B cell (primary cell): ENCODE data around the gene SERPINI1. TPM values are rescaled to one million over a fixed set of nuclear protein-coding genes. Genes with fewer than 3 reads are reported as not detected.

Experiments
- ATAC-seq: fragments of 200-7000 bp; cut with Tn5 transposase; one replicate; pipeline ENCODE4 v1.10.0; 2021; ENCODE audit warnings: low read depth, mild to moderate bottlenecking, moderate number of reproducible peaks, moderate library complexity
- CTCF ChIA-PET: fragments of 350-600 bp; sonication (Branson Sonifier 250); formaldehyde crosslinking; loops from one replicate; lab custom pipeline; 2021; ENCODE audit warnings: antibody characterized with exemption, inconsistent platforms; lab: Charles Lee
- POLR2A ChIA-PET: fragments of 350-600 bp; sonication (Branson Sonifier 250); formaldehyde crosslinking; loops from one replicate; lab custom pipeline; 2021; ENCODE audit warnings: antibody characterized with exemption; lab: Charles Lee
- DNase-seq: peaks from one replicate; pipeline ENCODE4 v3.0.0; 2013
- H2AFZ ChIP-seq: 2 replicates; pipeline ENCODE4 v1.6.1; 2012; ENCODE audit warnings: mild to moderate bottlenecking, low read depth, low read length; ENCODE audit not compliant: insufficient read depth, poor library complexity, severe bottlenecking
- H3K27ac ChIP-seq, 2 donors: 1 replicate in 1 of 2; 2 replicates in 1 of 2; pipeline ENCODE4 v1.5.1; 2012 to 2013; ENCODE audit warnings: low read length in 2 of 2, mild to moderate bottlenecking in 2 of 2, moderate library complexity in 1 of 2
- H3K27me3 ChIP-seq, 4 experiments: fragments of 200-600 bp in 1 of 4; sonication (generic) in 1 of 4; replicated peaks in 1 of 4; 1 replicate in 2 of 4; 2 replicates in 2 of 4; pipeline versions ENCODE4 v1.6.1 to v1.7.0; 2013 to 2016; ENCODE audit warnings: low read length in 3 of 4, mild to moderate bottlenecking in 2 of 4, mixed read lengths in 1 of 4, moderate library complexity in 1 of 4; ENCODE audit not compliant: insufficient read depth in 4 of 4, control insufficient read depth in 3 of 4; ENCODE audit errors: control extremely low read depth in 1 of 4
- H3K36me3 ChIP-seq, 2 experiments: replicated peaks in 1 of 2; 1 replicate in 1 of 2; 2 replicates in 1 of 2; pipeline versions ENCODE4 v1.6.1 to v1.7.1; 2013; ENCODE audit warnings: low read length in 1 of 2; ENCODE audit not compliant: insufficient read depth in 2 of 2, control insufficient read depth in 1 of 2; ENCODE audit errors: control extremely low read depth in 1 of 2, extremely low read depth in 1 of 2
- H3K4me1 ChIP-seq, 2 donors: fragments of 200-600 bp in 1 of 2; sonication (generic) in 1 of 2; 1 replicate in 1 of 2; 2 replicates in 1 of 2; pipeline versions ENCODE4 v1.5.1 to v1.6.1; 2013 to 2017; ENCODE audit warnings: low read length in 2 of 2; ENCODE audit not compliant: control insufficient read depth in 2 of 2, insufficient read depth in 2 of 2
- H3K4me2 ChIP-seq: replicated peaks from 2 replicates; pipeline ENCODE3; 2012; ENCODE audit warnings: mild to moderate bottlenecking, low read depth, low read length; ENCODE audit not compliant: poor library complexity, severe bottlenecking
- H3K4me3 ChIP-seq, 5 experiments: fragments of 200-600 bp in 1 of 5; sonication (generic) in 1 of 5; 1 replicate in 3 of 5; 2 replicates in 2 of 5; pipeline versions ENCODE4 v1.5.1 to v1.7.0; 2011 to 2016; ENCODE audit warnings: low read length in 4 of 5, mild to moderate bottlenecking in 4 of 5, low read depth in 2 of 5, control low read depth in 1 of 5, moderate library complexity in 1 of 5; ENCODE audit not compliant: insufficient read depth in 1 of 5; ENCODE audit errors: control extremely low read depth in 1 of 5, extremely low read depth in 1 of 5
- H3K79me2 ChIP-seq: fragments of 200-600 bp; sonication (generic); one replicate; pipeline ENCODE4 v1.6.0; 2016; ENCODE audit warnings: low read length; ENCODE audit not compliant: control insufficient read depth, insufficient read depth
- H3K9ac ChIP-seq: fragments of 200-600 bp; sonication (generic); 2 replicates; pipeline ENCODE4 v1.6.1; 2017; ENCODE audit warnings: mild to moderate bottlenecking, low read length, moderate library complexity
- H3K9me3 ChIP-seq, 3 donors: one replicate each; pipeline versions ENCODE4 v1.6.1 to v1.7.1; 2013; ENCODE audit warnings: low read length in 2 of 3; ENCODE audit not compliant: control insufficient read depth in 2 of 3, insufficient read depth in 1 of 3; ENCODE audit errors: control extremely low read depth in 1 of 3
- H4K20me1 ChIP-seq: 2 replicates; pipeline ENCODE4 v1.6.0; 2012; ENCODE audit warnings: mild to moderate bottlenecking, low read length; ENCODE audit not compliant: insufficient read depth, control insufficient read depth, poor library complexity, severe bottlenecking
- H3K27ac Mint-ChIP-seq: one replicate; pipeline ENCODE4 v1.8.0; 2021; ENCODE audit warnings: mixed read lengths
- H3K27me3 Mint-ChIP-seq: one replicate; pipeline ENCODE4 v1.8.0; 2021; ENCODE audit warnings: mixed read lengths
- H3K4me1 Mint-ChIP-seq: one replicate; pipeline ENCODE4 v1.8.0; 2021; ENCODE audit warnings: mixed read lengths
- H3K4me3 Mint-ChIP-seq: one replicate; pipeline ENCODE4 v1.8.0; 2021; ENCODE audit warnings: mixed read lengths
- H3K9me3 Mint-ChIP-seq: one replicate; pipeline ENCODE4 v1.8.0; 2022; ENCODE audit warnings: mixed read lengths; ENCODE audit not compliant: insufficient read depth
- CTCF ChIP-seq: fragments of 200-600 bp; IDR thresholded peaks from one replicate; pipeline ENCODE4 v1.8.0; 2022; ENCODE audit warnings: antibody characterized with exemption, mild to moderate bottlenecking
- EZH2 ChIP-seq: IDR thresholded peaks from 2 replicates; pipeline ENCODE4 v1.6.1; 2012; ENCODE audit warnings: borderline replicate concordance, low read depth, mild to moderate bottlenecking, moderate library complexity, low read length; ENCODE audit not compliant: insufficient read depth, poor library complexity, severe bottlenecking
- WGBS: methylation state at CpG from one replicate; pipeline ENCODE4 v1.1.5; 2013; ENCODE audit warnings: missing lambda C conversion rate; ENCODE audit not compliant: insufficient coverage; 5-methylcytosine and 5-hydroxymethylcytosine counted together
- intact Hi-C: fragments of 100-400 bp; cut with micrococcal nuclease; formaldehyde crosslinking; loops from one replicate; pipeline ENCODE4 v1.10.0; 2022
- polyA plus RNA-seq: library from polyadenylated mRNA; depleted of rRNA; stranded (reverse); fragments of >200 nt; gene quantifications from 2 replicates; pipeline ENCODE4 v1.2.3, GENCODE V29; 2012
- total RNA-seq, 2 donors: library from RNA; stranded (reverse); fragments of 120-200 nt in 1 of 2; gene quantifications; 1 replicate in 1 of 2; 2 replicates in 1 of 2; pipeline versions ENCODE4 v1.2.3 to v1.2.4, GENCODE V29; 2013 to 2022

Gene SERPINI1
- total and polyA plus RNA-seq, 2 donors (not counting 1 experiment from before 2014, with no cell fraction given), result 6.8 to 7.0 TPM

- Histone ChIP-seq H2AFZ (no peak overlapping the region), H3K4me2 (no peak overlapping the region), H3K27me3 (no peaks in the 10 kb centered on the region), H3K4me3 (no peak overlapping the region), H3K4me1 (no peaks in the 10 kb centered on the region), H4K20me1 (no peaks in the 10 kb centered on the region), H3K79me2 (no peaks in the 10 kb centered on the region), H3K27ac (no peak overlapping the region), H3K9ac (no peak overlapping the region), H3K36me3 (no peaks in the 10 kb centered on the region), H3K9me3 (no peaks in the 10 kb centered on the region)
- Mint-ChIP-seq H3K27ac (no peak overlapping the region), H3K9me3 (no peaks in the 10 kb centered on the region), H3K4me1 (peaks cover 2% of the 10 kb centered on the region), H3K27me3 (no peaks in the 10 kb centered on the region), H3K4me3 (no peak overlapping the region)
- no peak for DNase-seq
- no peak for TF ChIP-seq EZH2
- no peak for TF ChIP-seq CTCF
- ChIA-PET CTCF (no interaction called here), POLR2A (interaction anchor here (0.6 kb wide), 1 partner anchor 47 kb away, joined by 3 read pairs; no protein-coding TSS in a partner anchor)
- intact Hi-C loops, result no loop called here
- WGBS, result 78% methylated on average over 1 of the region's 1 CpG
- no peak for ATAC-seq
Measured at GRCh38 chr3:167783781-167784180, 48.3 kb downstream of the SERPINI1 start.

- Histone ChIP-seq H3K27ac (no peak overlapping the region), H3K4me3 (no peak overlapping the region), H3K9ac (no peak overlapping the region), H3K4me2 (no peak overlapping the region), H3K9me3 (no peaks in the 10 kb centered on the region), H4K20me1 (no peaks in the 10 kb centered on the region), H3K36me3 (no peaks in the 10 kb centered on the region), H3K27me3 (no peaks in the 10 kb centered on the region), H3K79me2 (no peaks in the 10 kb centered on the region), H3K4me1 (no peaks in the 10 kb centered on the region), H2AFZ (no peak overlapping the region)
- ChIA-PET POLR2A (no interaction called here), CTCF (no interaction called here)
- DNase-seq (no peak), ATAC-seq (no peak)
- Mint-ChIP-seq H3K4me3 (no peak overlapping the region), H3K4me1 (peaks cover 2% of the 10 kb centered on the region), H3K27me3 (no peaks in the 10 kb centered on the region), H3K9me3 (no peaks in the 10 kb centered on the region), H3K27ac (no peak overlapping the region)
- no CpG with 5 or more reads among the region's 3 CpGs for WGBS
- intact Hi-C loops, result no loop called here
- TF ChIP-seq EZH2, result no peak
- no peak for TF ChIP-seq CTCF
Measured at GRCh38 chr3:167785790-167786189, 50.3 kb downstream of the SERPINI1 start.
